ENCODE data around the gene PCDH12. TPM values are rescaled to one million over a fixed set of nuclear protein-coding genes. Genes with fewer than 3 reads are reported as not detected.

PCDH12 gene
- total and polyA plus RNA-seq, 2 donors (not counting 1 experiment from before 2014, with no cell fraction given) = 0.01 TPM; not detected in 1

- H3K4me1 ChIP-seq (ENCODE audit: control insufficient read depth in 2 of 2, insufficient read depth in 2 of 2, low read length in 2 of 2) = no peaks in the 10 kb centered on the region
- Mint-ChIP-seq H3K9me3 (ENCODE audit: insufficient read depth) (no peaks in the 10 kb centered on the region), H3K4me1 (no peaks in the 10 kb centered on the region), H3K27ac (no peak overlapping the region), H3K4me3 (no peak overlapping the region), H3K27me3 (no peaks in the 10 kb centered on the region)
- no peak for TF ChIP-seq CTCF (IDR thresholded peaks at IDR 0.05)
- no peak for TF ChIP-seq EZH2 (IDR thresholded peaks at IDR 0.05; ENCODE audit: borderline replicate concordance, insufficient read depth, low read depth, low read length, poor library complexity, severe bottlenecking)
- H3K4me3 ChIP-seq (ENCODE audit: control extremely low read depth in 1 of 5, extremely low read depth in 1 of 5, insufficient read depth in 1 of 5, low read depth in 2 of 5, low read length in 4 of 5) = no peak overlapping the region
- H3K4me2 ChIP-seq (replicated peaks; ENCODE audit: low read depth, low read length, poor library complexity, severe bottlenecking) = no peak overlapping the region
- H4K20me1 ChIP-seq (ENCODE audit: control insufficient read depth, insufficient read depth, low read length, poor library complexity, severe bottlenecking) = no peaks in the 10 kb centered on the region
- POLR2A ChIA-PET = no interaction called here
- H3K27ac ChIP-seq (ENCODE audit: low read length in 2 of 2) = no peak overlapping the region
- CTCF ChIA-PET = no interaction called here
- WGBS (ENCODE audit: insufficient coverage) = no CpG with 5 or more reads among the region's 2 CpGs
- no peak for DNase-seq
- H3K79me2 ChIP-seq (ENCODE audit: control insufficient read depth, insufficient read depth, low read length) = peaks cover 4% of the 10 kb centered on the region
- intact Hi-C loops (cut with micrococcal nuclease) = no loop called here
- no peak overlapping the region for H3K9ac ChIP-seq (ENCODE audit: low read length)
- H3K36me3 ChIP-seq (replicated peaks in 1 of 2; ENCODE audit: control extremely low read depth in 1 of 2, control insufficient read depth in 1 of 2, extremely low read depth in 1 of 2, insufficient read depth in 2 of 2, low read length in 1 of 2) = peaks cover 12 to 86% of the 10 kb centered on the region in 2 experiments
- no peak for ATAC-seq (ENCODE audit: low read depth)
- no peaks in the 10 kb centered on the region for H3K27me3 ChIP-seq (replicated peaks in 1 of 4; ENCODE audit: control extremely low read depth in 1 of 4, control insufficient read depth in 3 of 4, insufficient read depth in 4 of 4, low read length in 3 of 4)
- H2AFZ ChIP-seq (ENCODE audit: insufficient read depth, low read depth, low read length, poor library complexity, severe bottlenecking) = no peak overlapping the region
- H3K9me3 ChIP-seq (ENCODE audit: control extremely low read depth in 1 of 3, control insufficient read depth in 2 of 3, insufficient read depth in 1 of 3, low read length in 2 of 3) = no peaks in the 10 kb centered on the region
Measured at GRCh38 chr5:141982626-141983025, 24.6 kb upstream of the PCDH12 start.

- Histone ChIP-seq H3K4me2 (replicated peaks; ENCODE audit: low read depth, low read length, poor library complexity, severe bottlenecking) (no peak overlapping the region), H3K9me3 (ENCODE audit: control extremely low read depth in 1 of 3, control insufficient read depth in 2 of 3, insufficient read depth in 1 of 3, low read length in 2 of 3) (no peaks in the 10 kb centered on the region), H3K27ac (ENCODE audit: low read length in 2 of 2) (no peak overlapping the region), H3K27me3 (replicated peaks in 1 of 4; ENCODE audit: control extremely low read depth in 1 of 4, control insufficient read depth in 3 of 4, insufficient read depth in 4 of 4, low read length in 3 of 4) (no peaks in the 10 kb centered on the region), H3K79me2 (ENCODE audit: control insufficient read depth, insufficient read depth, low read length) (peaks cover 17% of the 10 kb centered on the region), H3K36me3 (replicated peaks in 1 of 2; ENCODE audit: control extremely low read depth in 1 of 2, control insufficient read depth in 1 of 2, extremely low read depth in 1 of 2, insufficient read depth in 2 of 2, low read length in 1 of 2) (peaks cover 8 to 77% of the 10 kb centered on the region in 2 experiments), H4K20me1 (ENCODE audit: control insufficient read depth, insufficient read depth, low read length, poor library complexity, severe bottlenecking) (no peaks in the 10 kb centered on the region), H3K9ac (ENCODE audit: low read length) (no peak overlapping the region), H2AFZ (ENCODE audit: insufficient read depth, low read depth, low read length, poor library complexity, severe bottlenecking) (no peak overlapping the region), H3K4me3 (ENCODE audit: control extremely low read depth in 1 of 5, extremely low read depth in 1 of 5, insufficient read depth in 1 of 5, low read depth in 2 of 5, low read length in 4 of 5) (no peak overlapping the region), H3K4me1 (ENCODE audit: control insufficient read depth in 2 of 2, insufficient read depth in 2 of 2, low read length in 2 of 2) (no peaks in the 10 kb centered on the region)
- Mint-ChIP-seq H3K9me3 (ENCODE audit: insufficient read depth) (no peaks in the 10 kb centered on the region), H3K27me3 (no peaks in the 10 kb centered on the region), H3K4me1 (peaks cover 3% of the 10 kb centered on the region), H3K27ac (no peak overlapping the region), H3K4me3 (no peak overlapping the region)
- DNase-seq (no peak), ATAC-seq (ENCODE audit: low read depth) (no peak)
- ChIA-PET POLR2A (no interaction called here), CTCF (interaction anchor here (1.6 to 4.0 kb wide), 4 partner anchors 9 to 286 kb away, joined by 4 to 22 read pairs (median 4); partner anchors contain the start of gene RNF14)
- no peak for TF ChIP-seq EZH2 (IDR thresholded peaks at IDR 0.05; ENCODE audit: borderline replicate concordance, insufficient read depth, low read depth, low read length, poor library complexity, severe bottlenecking)
- no peak for TF ChIP-seq CTCF (IDR thresholded peaks at IDR 0.05)
- intact Hi-C loops (cut with micrococcal nuclease) = no loop called here
Measured at GRCh38 chr5:141978389-141978788, 20.4 kb upstream of the PCDH12 start.
